Panc1 (cell line): ENCODE measurements around the gene PSMA6.

ENCODE experiments used
- POLR2AphosphoS5 ChIP-seq: IDR thresholded peaks from 2 replicates; pipeline ENCODE4 v1.6.1; 2012; ENCODE audit warnings: mild to moderate bottlenecking, low read depth, low read length, moderate library complexity
- REST ChIP-seq, 2 experiments: IDR thresholded peaks; 2 replicates each; pipeline ENCODE4 v1.6.1; 2011 to 2012; ENCODE audit warnings: low read depth in 2 of 2, control low read depth in 1 of 2, low read length in 1 of 2, mild to moderate bottlenecking in 1 of 2, moderate library complexity in 1 of 2; ENCODE audit not compliant: insufficient read depth in 1 of 2
- TCF7L2 ChIP-seq: IDR thresholded peaks from 2 replicates; pipeline ENCODE4 v1.6.1; 2011; ENCODE audit warnings: mild to moderate bottlenecking, low read depth, low read length, inconsistent platforms
- TF ChIP-seq, protein P1 (sequence below): fragments of 450-650 bp; IDR thresholded peaks from 2 replicates; pipeline ENCODE4 v1.5.1; 2017; ENCODE audit warnings: mild to moderate bottlenecking

GRCh38 chr14:35340616-35341453 lies 48.7 kb downstream of the PSMA6 start:
- TF ChIP-seq, protein P1, sequence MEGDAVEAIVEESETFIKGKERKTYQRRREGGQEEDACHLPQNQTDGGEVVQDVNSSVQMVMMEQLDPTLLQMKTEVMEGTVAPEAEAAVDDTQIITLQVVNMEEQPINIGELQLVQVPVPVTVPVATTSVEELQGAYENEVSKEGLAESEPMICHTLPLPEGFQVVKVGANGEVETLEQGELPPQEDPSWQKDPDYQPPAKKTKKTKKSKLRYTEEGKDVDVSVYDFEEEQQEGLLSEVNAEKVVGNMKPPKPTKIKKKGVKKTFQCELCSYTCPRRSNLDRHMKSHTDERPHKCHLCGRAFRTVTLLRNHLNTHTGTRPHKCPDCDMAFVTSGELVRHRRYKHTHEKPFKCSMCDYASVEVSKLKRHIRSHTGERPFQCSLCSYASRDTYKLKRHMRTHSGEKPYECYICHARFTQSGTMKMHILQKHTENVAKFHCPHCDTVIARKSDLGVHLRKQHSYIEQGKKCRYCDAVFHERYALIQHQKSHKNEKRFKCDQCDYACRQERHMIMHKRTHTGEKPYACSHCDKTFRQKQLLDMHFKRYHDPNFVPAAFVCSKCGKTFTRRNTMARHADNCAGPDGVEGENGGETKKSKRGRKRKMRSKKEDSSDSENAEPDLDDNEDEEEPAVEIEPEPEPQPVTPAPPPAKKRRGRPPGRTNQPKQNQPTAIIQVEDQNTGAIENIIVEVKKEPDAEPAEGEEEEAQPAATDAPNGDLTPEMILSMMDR, result no peak
- TF ChIP-seq REST (IDR thresholded peaks at IDR 0.05; ENCODE audit: insufficient read depth in 1 of 2, low read depth in 2 of 2, low read length in 1 of 2) (no peak), TCF7L2 (no peak), POLR2AphosphoS5 (no peak)
